Stomach (tissue), 4 donors: ENCODE data around the gene HNF4A.

Experiments
- CTCF ChIP-seq, 7 experiments: fragments of 450-650 bp in 4 of 7; fragments of 200-600 bp in 3 of 7; sonication (generic) in 3 of 7; IDR thresholded peaks; one replicate each; pipeline ENCODE4 v1.5.1; 2016 to 2019; ENCODE audit warnings: antibody characterized with exemption in 7 of 7, control low read depth in 2 of 7, mild to moderate bottlenecking in 1 of 7
- EP300 ChIP-seq: sonication (generic); formaldehyde crosslinking; IDR thresholded peaks from one replicate; pipeline ENCODE4 v1.6.1; 2017; ENCODE audit warnings: antibody characterized with exemption
- POLR2A ChIP-seq, 4 donors: fragments of 450-650 bp; IDR thresholded peaks; one replicate each; pipeline ENCODE4 v1.6.1; 2016; ENCODE audit warnings: antibody characterized with exemption in 4 of 4, control low read depth in 2 of 4, mild to moderate bottlenecking in 1 of 4, moderate library complexity in 1 of 4

- TF ChIP-seq CTCF (IDR thresholded peaks at IDR 0.05): no peak
- TF ChIP-seq POLR2A (IDR thresholded peaks at IDR 0.05): no peak
- TF ChIP-seq EP300: no peak
Measured at GRCh38 chr20:44364068-44364467, 8.6 kb downstream of the HNF4A start.
